HG03159 (cell line): Measurements from ENCODE around the gene TMEM170A.

Source experiments
- ATAC-seq: cut with Tn5 transposase; IDR thresholded peaks from one replicate; pipeline ENCODE4 v1.9.1; 2021; ENCODE audit warnings: mild to moderate bottlenecking, moderate library complexity; ENCODE audit not compliant: unreplicated experiment

Gene TMEM170A

GRCh38 chr16:75482434-75483205 lies 18.1 kb upstream of the TMEM170A start:
- no peak for ATAC-seq

DNA sequence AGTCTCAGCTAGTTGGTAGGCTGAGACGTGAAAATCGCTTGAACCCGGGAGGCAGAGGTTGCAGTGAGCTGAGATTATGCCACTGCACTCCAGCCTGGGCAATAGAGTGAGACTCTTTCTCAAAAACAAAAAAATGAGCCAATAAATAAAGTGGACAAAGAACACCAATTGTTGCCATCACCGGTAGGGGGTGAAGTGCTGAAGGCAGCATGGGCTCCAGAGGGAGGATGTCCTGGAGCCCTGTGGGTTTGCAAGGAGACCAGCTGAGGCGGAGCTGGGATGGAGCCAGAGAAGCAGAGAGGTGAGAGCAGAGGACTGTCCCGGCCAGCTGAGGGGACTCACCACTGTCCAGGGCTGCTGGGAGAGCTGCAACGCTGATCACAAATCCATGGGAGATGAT lies 17.0 kb upstream of the TMEM170A start:
- ATAC-seq = no peak

DNA sequence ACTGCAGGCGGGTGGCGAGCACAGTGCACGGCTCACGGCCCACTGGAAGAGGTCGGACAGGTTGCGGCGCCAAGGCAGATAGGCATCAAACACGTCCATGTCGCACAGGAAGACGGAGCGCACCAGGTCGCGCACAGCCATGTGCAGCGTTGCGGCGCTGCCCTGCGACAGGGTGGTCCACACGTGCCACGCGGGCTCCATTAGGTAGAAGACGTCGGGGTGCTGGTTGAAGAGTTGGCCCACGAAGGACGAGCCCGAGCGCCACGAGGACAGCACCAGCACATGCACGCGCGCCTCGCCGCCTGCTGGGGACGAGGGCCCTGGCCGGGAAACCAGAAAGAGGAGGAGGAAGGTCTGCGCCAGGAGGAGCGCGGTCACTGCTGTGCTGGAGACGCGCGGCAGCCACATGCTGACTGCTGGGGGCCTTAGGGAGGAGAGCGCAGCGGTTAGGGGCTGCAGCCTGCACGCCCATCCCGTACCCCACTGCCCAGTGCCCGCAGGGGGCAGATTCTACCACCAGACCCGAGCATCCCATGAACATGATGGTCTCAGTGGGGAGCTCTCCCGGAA lies 15.0 kb upstream of the TMEM170A start:
- ATAC-seq = no peak

GRCh38 chr16:75478480-75479345 lies 14.2 kb upstream of the TMEM170A start:
- no peak for ATAC-seq

DNA sequence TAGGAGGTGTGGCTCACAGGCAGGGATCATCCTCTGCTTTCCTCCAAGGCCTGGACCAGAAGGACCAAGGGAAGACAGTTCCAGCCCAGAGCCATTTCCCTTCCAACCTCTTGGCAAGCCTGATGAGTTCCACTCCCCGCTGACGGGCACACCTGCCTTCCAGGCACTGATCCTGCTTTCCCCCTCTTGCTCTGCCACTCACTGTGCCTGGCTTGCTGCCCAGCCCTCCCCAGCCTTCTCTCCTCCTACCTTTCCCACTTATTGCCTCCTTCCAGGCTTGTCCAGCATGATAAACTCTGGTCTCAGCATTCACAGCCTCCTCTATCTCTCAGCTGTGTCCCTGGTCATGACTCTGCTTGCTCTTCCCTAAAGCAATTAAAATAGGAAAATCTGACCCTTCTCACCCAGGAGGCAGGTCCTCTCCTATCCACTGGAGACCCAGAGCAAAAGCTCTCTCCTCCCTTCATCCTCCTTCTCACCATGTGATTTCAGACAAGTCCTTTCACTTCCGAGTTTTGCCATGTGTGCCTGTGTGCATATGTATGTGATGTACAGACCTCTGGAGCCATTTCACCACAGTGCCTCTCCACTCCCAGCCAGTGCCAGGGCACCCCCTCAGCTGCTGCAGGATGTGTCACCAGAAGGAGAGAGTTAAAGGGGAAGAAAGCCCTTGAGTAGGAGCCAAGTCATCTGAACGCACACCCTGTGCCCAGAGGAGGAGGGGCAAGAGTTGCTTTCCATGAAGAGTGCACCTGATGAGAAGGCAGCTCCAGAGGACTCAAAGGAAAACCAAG lies 13.4 kb upstream of the TMEM170A start:
- no peak for ATAC-seq

- no peak for ATAC-seq
Measured at GRCh38 chr16:75476817-75477216, 12.3 kb upstream of the TMEM170A start.

DNA sequence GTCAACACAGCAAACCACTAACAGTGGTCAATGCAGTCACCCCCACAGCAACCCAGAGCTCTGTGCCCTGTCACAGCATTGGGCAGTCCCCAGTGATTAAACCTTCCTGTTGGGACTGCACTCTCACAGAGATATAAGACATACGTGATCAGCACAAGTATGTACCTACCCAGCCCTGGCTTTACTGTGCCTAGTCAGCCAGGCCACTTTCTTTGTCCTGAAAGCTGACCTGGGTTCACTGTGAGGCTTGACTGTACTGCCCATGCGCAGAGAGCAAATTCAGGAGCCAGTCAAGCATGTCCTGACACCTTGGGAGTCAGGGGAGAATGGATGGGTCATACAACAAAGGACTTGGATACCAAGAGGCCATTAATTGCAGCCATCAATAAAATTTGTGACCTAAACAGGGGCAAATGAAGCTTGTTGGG lies 10.9 kb upstream of the TMEM170A start:
- ATAC-seq = no peak

- no peak for ATAC-seq
Measured at GRCh38 chr16:75472908-75473877, 8.7 kb upstream of the TMEM170A start.

GRCh38 chr16:75471723-75472633 lies 7.5 kb upstream of the TMEM170A start:
- ATAC-seq = peak; percentile 85

DNA sequence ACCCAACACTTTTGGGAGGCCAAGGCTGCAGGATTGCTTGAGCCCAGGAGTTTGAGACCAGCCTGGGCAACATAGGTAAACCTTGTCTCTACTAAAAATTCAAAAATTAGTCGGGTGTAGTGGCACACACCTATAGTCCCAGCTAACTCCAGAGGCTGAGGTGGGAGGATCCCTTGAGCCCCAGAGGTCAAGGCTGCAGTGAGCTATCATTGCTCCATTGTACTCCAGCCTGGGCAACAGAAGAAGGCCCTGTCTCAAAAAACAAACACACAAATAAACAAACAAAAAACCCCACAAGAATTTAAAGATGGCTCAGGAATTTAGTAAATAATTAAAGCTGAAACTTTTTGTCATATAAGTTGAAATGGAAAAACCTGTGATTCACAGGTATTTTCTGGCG lies 2.3 kb upstream of the TMEM170A start:
- no peak for ATAC-seq

DNA sequence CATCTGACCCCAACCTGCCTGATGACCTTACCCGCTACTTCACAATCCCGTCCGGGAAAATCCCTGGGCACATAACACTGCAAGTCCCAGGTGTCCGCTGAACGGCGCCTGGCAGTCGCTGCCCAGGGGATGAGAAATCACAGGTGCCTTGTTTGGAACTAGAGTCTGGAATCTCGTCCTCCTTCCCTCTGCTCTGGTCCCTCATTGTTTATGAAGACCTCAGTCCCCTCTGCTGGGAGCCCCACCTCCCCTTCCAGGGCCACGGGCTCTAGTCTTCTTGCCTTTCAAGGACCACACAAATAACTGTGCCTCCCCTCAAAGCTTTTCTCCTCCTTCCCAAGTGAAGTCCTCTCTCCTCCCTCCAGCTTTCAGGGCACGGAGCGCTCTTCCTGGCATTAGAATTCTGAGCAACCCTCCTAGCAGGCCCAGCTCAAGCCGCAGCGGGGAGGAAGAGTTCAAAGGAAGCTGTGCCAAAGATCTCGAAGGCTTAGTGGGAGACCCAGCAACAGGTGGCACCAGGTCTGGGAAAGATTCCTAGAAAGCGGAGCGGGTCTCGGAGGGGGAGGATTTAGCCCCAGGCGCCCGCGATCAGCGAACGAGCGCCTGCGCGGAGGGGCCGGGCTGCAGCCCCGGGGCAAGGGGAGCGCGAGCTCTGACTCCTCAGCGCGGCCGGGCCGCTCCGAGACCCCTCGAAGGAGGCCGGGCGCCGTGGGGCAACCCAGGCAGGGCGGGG lies 934 bp downstream of the TMEM170A start:
- peak; percentile 8 for ATAC-seq

DNA sequence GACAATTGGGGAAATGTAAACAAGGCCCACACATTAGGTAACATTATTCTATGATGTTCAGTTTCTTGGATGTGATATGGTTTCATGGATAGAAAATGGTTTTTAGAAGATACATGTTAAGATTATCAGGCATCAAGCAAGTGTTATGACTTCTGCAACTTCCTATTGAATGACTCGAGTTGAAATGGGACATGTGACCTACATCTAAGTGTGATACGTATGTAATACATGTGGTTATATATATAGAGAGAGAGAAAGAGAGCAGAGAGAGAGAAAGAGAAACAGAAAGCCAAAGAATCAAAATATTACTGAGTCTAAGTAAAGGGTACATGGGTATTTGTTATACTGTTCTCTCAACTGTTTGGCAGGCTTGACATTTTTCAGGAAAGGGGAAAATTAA lies 1.7 kb downstream of the TMEM170A start:
- peak; percentile 37 for ATAC-seq

GRCh38 chr16:75461575-75461974 lies 2.9 kb downstream of the TMEM170A start:
- ATAC-seq = no peak

DNA sequence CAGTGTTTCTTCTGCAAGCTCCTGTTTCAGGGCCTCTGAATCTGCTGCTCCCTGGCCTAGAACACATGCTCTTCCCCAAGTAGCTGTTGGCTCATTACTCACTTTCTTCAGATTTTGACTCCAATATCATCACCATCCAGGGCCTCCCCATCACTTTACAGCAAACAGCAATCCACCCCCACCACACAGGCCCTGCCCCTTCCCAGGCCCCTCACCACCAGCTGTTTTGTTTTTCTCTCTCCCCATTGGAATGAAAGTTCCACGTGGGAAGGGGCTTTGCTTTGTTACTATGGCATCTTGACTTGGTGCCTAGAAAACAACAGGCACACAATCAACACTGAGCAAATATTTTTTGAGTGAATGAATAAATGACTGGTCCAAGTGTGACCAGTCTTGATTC lies 4.0 kb downstream of the TMEM170A start:
- no peak for ATAC-seq

DNA sequence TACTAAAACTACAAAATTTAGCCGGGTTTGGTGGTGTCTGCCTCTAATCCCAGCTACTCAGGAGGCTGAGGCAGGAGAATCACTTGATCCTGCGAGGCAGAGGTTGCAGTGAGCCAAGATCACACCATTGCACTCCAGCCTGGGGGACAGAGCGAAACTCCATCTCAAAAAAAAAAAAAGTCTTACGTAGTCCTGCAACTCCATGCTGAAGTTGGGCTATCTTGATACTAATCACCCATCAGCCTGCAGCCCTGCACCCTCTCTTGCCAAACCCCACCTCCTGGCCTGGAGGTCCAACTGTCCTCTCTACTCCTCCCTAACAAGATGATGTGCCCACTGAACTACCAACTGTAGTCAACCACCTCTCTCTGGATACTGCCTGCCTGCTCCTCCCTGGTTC lies 4.8 kb downstream of the TMEM170A start:
- no peak for ATAC-seq

DNA sequence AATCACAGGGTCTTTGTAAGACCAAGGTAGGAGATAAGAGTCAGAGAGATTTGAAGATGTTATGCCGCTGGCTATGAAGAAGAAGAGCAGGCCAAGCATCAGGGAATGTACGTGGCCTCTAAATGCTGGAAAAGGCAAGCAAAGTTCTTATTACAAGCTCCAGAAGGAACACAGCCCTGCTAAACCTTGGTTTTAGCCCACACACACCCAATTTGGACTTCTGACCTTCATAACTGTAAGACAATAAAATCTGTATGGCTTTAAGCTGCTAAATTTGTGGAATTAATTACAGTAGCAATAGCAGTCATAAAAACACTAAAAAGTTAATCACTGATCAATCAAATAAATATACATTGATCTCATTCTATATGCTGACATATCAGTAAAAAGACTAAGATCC lies 6.0 kb downstream of the TMEM170A start:
- no peak for ATAC-seq

- no peak for ATAC-seq
Measured at GRCh38 chr16:75458029-75458428, 6.5 kb downstream of the TMEM170A start.

GRCh38 chr16:75457485-75458021 lies 6.9 kb downstream of the TMEM170A start:
- ATAC-seq = no peak
